HG03103 (cell line): ENCODE measurements around the gene SMIM23.

Experiments
- ATAC-seq: cut with Tn5 transposase; IDR thresholded peaks from one replicate; pipeline ENCODE4 v1.9.1; 2021; ENCODE audit warnings: low read depth; ENCODE audit not compliant: unreplicated experiment

The SMIM23 gene

GRCh38 chr5:171785517-171785916 lies at the start of gene SMIM23:
Gene SMIM23 (plus strand): TSS chr5:171785817. CDS start chr5:171785872, 55 bp downstream.
- no peak for ATAC-seq

- ATAC-seq = no peak
These were observed 48.4 kb upstream of the SMIM23 start for GRCh38 chr5:171736976-171737891.

- ATAC-seq = no peak
These were observed 47.1 kb upstream of the SMIM23 start for GRCh38 chr5:171738501-171738900.

- no peak for ATAC-seq
These were observed 46.3 kb upstream of the SMIM23 start for GRCh38 chr5:171739271-171739670.

GRCh38 chr5:171743436-171744076 lies 42.1 kb upstream of the SMIM23 start:
- no peak for ATAC-seq

GRCh38 chr5:171744264-171744663 lies 41.4 kb upstream of the SMIM23 start:
- ATAC-seq = no peak

- ATAC-seq = no peak
These were observed 40.7 kb upstream of the SMIM23 start for GRCh38 chr5:171744882-171745281.

GRCh38 chr5:171745602-171746001 lies 40.0 kb upstream of the SMIM23 start:
- no peak for ATAC-seq

- ATAC-seq = no peak
These were observed 38.4 kb upstream of the SMIM23 start for GRCh38 chr5:171747061-171747859.

GRCh38 chr5:171748720-171749119 lies 36.9 kb upstream of the SMIM23 start:
- no peak for ATAC-seq

- ATAC-seq = no peak
These were observed 36.3 kb upstream of the SMIM23 start for GRCh38 chr5:171749365-171749764.

GRCh38 chr5:171750311-171750788 lies 35.3 kb upstream of the SMIM23 start:
- no peak for ATAC-seq

GRCh38 chr5:171755354-171755821 lies 30.2 kb upstream of the SMIM23 start:
- ATAC-seq = no peak

- ATAC-seq = no peak
These were observed 27.6 kb upstream of the SMIM23 start for GRCh38 chr5:171757853-171758535.

- ATAC-seq = no peak
These were observed 25.8 kb upstream of the SMIM23 start for GRCh38 chr5:171759777-171760176.

- ATAC-seq = no peak
These were observed 23.5 kb upstream of the SMIM23 start for GRCh38 chr5:171762021-171762608.

- ATAC-seq = no peak
These were observed 22.7 kb upstream of the SMIM23 start for GRCh38 chr5:171762903-171763302.

- ATAC-seq = no peak
These were observed 21.4 kb upstream of the SMIM23 start for GRCh38 chr5:171764265-171764664.

GRCh38 chr5:171766875-171767274 lies 18.7 kb upstream of the SMIM23 start:
- no peak for ATAC-seq

- ATAC-seq = no peak
These were observed 15.5 kb upstream of the SMIM23 start for GRCh38 chr5:171770153-171770552.
